ENCODE results near the gene SRD5A3. TPM values are rescaled to one million over a fixed set of nuclear protein-coding genes. Genes with fewer than 3 reads are reported as not detected.

Gene SRD5A3
- total RNA-seq, 1 donor from 2014 or later, result 22.7 TPM

DNA sequence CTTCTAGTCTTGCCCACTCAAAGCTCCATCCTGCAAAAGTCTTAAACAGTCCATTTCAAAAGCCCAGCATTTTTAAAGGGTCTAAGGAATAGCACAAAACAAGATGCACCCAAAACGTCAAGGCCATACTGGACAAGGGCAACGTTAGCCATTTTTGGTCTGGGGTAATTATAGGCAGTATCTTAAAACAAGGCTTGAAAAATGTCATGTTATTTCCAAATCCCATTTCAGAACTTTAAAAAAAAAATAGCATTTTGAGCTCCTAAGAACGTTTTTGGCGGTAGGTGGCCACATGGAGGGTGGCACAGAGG is 49.1 kb downstream of the SRD5A3 start:
- no peak for DNase-seq (ENCODE audit: low spot score)
- H3K27ac Mint-ChIP-seq, result no peak overlapping the region
- H3K4me1 ChIP-seq, result peaks cover 15% of the 10 kb centered on the region
- no peak overlapping the region for H3K27ac ChIP-seq
- H3K9me3 ChIP-seq (ENCODE audit: low read depth), result no peaks in the 10 kb centered on the region
- no peaks in the 10 kb centered on the region for H3K9me3 Mint-ChIP-seq
- H3K4me3 ChIP-seq, result peak overlapping the region; percentile 95
- peaks cover 10% of the 10 kb centered on the region for H3K27me3 ChIP-seq
- peak overlapping the region; percentile 82 for H3K4me2 ChIP-seq
- peaks cover 5% of the 10 kb centered on the region for H3F3A ChIP-seq (ENCODE audit: low read depth)
- H3K36me3 Mint-ChIP-seq, result peaks cover 2% of the 10 kb centered on the region
- peaks cover 42% of the 10 kb centered on the region for H3K79me2 ChIP-seq (ENCODE audit: low read depth)
- peak overlapping the region; percentile 61 for H2AFZ ChIP-seq (replicated peaks)
- no peak overlapping the region for H3K9ac ChIP-seq
- peaks cover 29% of the 10 kb centered on the region for H3K4me1 Mint-ChIP-seq
- TF ChIP-seq EZH2phosphoT487 (IDR thresholded peaks at IDR 0.05) (no peak), EZH2 (IDR thresholded peaks at IDR 0.05) (no peak)
- TF ChIP-seq, protein P1, sequence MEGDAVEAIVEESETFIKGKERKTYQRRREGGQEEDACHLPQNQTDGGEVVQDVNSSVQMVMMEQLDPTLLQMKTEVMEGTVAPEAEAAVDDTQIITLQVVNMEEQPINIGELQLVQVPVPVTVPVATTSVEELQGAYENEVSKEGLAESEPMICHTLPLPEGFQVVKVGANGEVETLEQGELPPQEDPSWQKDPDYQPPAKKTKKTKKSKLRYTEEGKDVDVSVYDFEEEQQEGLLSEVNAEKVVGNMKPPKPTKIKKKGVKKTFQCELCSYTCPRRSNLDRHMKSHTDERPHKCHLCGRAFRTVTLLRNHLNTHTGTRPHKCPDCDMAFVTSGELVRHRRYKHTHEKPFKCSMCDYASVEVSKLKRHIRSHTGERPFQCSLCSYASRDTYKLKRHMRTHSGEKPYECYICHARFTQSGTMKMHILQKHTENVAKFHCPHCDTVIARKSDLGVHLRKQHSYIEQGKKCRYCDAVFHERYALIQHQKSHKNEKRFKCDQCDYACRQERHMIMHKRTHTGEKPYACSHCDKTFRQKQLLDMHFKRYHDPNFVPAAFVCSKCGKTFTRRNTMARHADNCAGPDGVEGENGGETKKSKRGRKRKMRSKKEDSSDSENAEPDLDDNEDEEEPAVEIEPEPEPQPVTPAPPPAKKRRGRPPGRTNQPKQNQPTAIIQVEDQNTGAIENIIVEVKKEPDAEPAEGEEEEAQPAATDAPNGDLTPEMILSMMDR (IDR thresholded peaks at IDR 0.05), result no peak
- H3K27me3 Mint-ChIP-seq (ENCODE audit: insufficient read depth, low read depth), result no peaks in the 10 kb centered on the region
- no peaks in the 10 kb centered on the region for H3K36me3 ChIP-seq
- H3K4me3 Mint-ChIP-seq, result peak overlapping the region; percentile 97
- peaks cover 35% of the 10 kb centered on the region for H4K20me1 ChIP-seq (ENCODE audit: low read depth)

DNA sequence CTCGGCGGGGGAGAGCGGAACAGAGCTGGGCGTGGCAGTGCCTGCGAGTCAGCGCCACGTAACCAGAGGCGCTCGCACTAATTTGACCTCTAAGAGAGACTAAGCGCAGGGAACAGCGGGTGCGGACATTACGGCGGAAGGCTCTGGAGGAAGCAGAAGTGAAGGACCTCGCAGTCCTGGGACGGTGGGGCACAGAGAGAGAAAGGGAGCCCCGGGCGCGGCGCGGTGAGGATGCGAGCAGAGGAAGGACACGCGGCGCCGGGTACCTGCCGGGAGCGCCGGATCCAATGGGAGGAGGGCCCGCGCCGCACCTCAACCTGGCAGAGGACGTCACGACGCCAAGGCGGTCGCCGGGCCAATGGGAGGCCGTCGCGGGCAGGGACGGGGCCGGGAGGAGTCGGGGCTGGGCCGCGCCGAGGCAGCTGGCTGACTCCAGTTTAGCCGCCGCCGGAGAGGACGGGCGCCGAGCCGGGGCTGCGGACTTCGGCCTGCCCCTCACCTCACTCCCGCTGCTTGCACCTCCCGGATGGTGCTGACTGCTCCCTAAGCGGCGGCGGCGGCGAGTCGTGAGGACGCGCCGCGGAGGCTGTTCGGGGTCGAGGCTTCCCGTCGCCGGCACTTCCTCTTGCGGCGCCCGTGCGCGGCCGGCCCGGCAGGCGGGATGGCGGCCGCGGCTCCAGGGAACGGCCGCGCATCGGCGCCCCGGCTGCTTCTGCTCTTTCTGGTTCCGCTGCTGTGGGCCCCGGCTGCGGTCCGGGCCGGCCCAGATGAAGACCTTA is 49.7 kb downstream of the SRD5A3 start, which contains the start of gene TMEM165:
TSS of gene TMEM165 (plus strand) at position 429 of the 779 bp plus-strand sequence. CDS start at position 662, 233 bp downstream.
- no peaks in the 10 kb centered on the region for H3K36me3 ChIP-seq
- Mint-ChIP-seq H3K27ac (peak within 1 kb of the TSS; percentile 53), H3K36me3 (peaks cover 3% of the 10 kb centered on the region), H3K9me3 (no peaks in the 10 kb centered on the region), H3K4me3 (peak within 1 kb of the TSS; percentile 97), H3K4me1 (peaks cover 29% of the 10 kb centered on the region), H3K27me3 (ENCODE audit: insufficient read depth, low read depth) (no peaks in the 10 kb centered on the region)
- peak within 1 kb of the TSS; percentile 91 for H3K27ac ChIP-seq
- peak within 1 kb of the TSS; percentile 87 for H3K9ac ChIP-seq
- TF ChIP-seq EZH2 (IDR thresholded peaks at IDR 0.05), result no peak
- TF ChIP-seq, protein P1 (IDR thresholded peaks at IDR 0.05), result no peak
- no peak for TF ChIP-seq EZH2phosphoT487 (IDR thresholded peaks at IDR 0.05)
- H4K20me1 ChIP-seq (ENCODE audit: low read depth), result peaks cover 36% of the 10 kb centered on the region
- H3K9me3 ChIP-seq (ENCODE audit: low read depth), result no peaks in the 10 kb centered on the region
- H3K27me3 ChIP-seq, result peaks cover 10% of the 10 kb centered on the region
- H3K4me3 ChIP-seq, result peak within 1 kb of the TSS; percentile 95
- H3K79me2 ChIP-seq (ENCODE audit: low read depth), result peaks cover 47% of the 10 kb centered on the region
- peak within 1 kb of the TSS; percentile 82 for H3K4me2 ChIP-seq
- peaks cover 15% of the 10 kb centered on the region for H3K4me1 ChIP-seq
- peaks cover 5% of the 10 kb centered on the region for H3F3A ChIP-seq (ENCODE audit: low read depth)
- H2AFZ ChIP-seq (replicated peaks), result peak within 1 kb of the TSS; percentile 61
- DNase-seq (ENCODE audit: low spot score), result peak; percentile 94

DNA sequence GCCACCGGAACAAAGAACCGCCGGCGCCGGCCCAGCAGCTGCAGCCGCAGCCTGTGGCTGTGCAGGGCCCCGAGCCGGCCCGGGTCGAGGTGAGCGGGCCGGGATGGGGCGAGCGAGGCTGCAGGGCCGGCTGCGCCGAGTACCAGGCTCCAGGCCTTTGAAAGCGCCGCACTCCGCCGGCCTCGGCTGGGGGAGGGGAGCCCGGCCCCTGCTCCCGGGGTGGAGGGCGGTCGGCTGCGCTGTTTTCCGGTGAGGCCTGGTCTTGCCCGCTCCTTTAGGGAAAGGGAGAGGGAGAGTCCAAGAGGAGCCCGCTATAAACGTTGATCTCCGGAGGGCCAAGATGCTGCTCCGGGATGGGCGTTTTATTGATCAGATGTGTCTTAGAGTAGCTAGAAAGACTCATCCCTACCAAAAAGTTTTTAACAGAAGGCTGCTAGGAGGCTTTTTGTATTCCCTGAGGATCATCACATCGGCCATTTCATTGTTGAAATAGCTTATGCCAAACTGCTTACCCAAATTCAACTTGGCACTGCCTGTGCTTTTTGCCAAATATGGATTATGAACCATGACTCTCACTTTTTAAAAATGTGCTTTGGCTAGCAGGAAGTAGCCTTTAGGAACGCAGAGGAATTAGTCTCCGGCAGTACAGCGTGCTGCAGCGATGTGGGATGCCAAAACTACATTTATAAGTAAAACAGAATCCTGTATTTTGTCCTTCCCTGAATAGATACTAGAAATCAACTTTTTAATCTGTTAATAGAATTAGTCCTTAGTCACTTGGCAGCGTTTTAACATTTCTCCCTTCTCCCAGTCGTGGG is 50.5 kb downstream of the SRD5A3 start:
- Mint-ChIP-seq H3K9me3 (no peaks in the 10 kb centered on the region), H3K4me1 (peaks cover 29% of the 10 kb centered on the region), H3K27me3 (ENCODE audit: insufficient read depth, low read depth) (no peaks in the 10 kb centered on the region), H3K36me3 (peaks cover 9% of the 10 kb centered on the region), H3K27ac (peak overlapping the region; percentile 53), H3K4me3 (peak overlapping the region; percentile 97)
- Histone ChIP-seq H3F3A (ENCODE audit: low read depth) (peaks cover 5% of the 10 kb centered on the region), H3K9me3 (ENCODE audit: low read depth) (no peaks in the 10 kb centered on the region), H2AFZ (replicated peaks) (peak overlapping the region; percentile 61), H3K27me3 (peaks cover 10% of the 10 kb centered on the region), H3K4me1 (peaks cover 15% of the 10 kb centered on the region), H3K4me2 (peak overlapping the region; percentile 82), H3K27ac (peak overlapping the region; percentile 91), H4K20me1 (ENCODE audit: low read depth) (peaks cover 40% of the 10 kb centered on the region), H3K4me3 (peak overlapping the region; percentile 95), H3K79me2 (ENCODE audit: low read depth) (peaks cover 55% of the 10 kb centered on the region), H3K9ac (peak overlapping the region; percentile 87), H3K36me3 (peaks cover 5% of the 10 kb centered on the region)
- no peak for TF ChIP-seq EZH2phosphoT487 (IDR thresholded peaks at IDR 0.05)
- no peak for TF ChIP-seq EZH2 (IDR thresholded peaks at IDR 0.05)
- TF ChIP-seq, protein P1 (IDR thresholded peaks at IDR 0.05), result no peak
- peak; percentile 83 for DNase-seq (ENCODE audit: low spot score)
